Naive thymus-derived CD4-positive, alpha-beta T cell (primary cell): Measurements from ENCODE around the gene ANKRD62. TPM values are rescaled to one million over a fixed set of nuclear protein-coding genes. Genes with fewer than 3 reads are reported as not detected.
"Not testable (repeated sequence)": the region's sequence is repeated elsewhere in the genome, so short reads cannot be mapped to it uniquely, and the experiment has no call there.

Source experiments
- ATAC-seq: fragments of 150-1000 bp; cut with Tn5 transposase; 2 replicates; pipeline ENCODE4 v1.10.0; 2021; ENCODE audit warnings: mild to moderate bottlenecking, moderate library complexity
- CTCF ChIA-PET: fragments of 350-600 bp; sonication (Branson Sonifier 250); formaldehyde crosslinking; loops from one replicate; lab custom pipeline; 2021; ENCODE audit warnings: antibody characterized with exemption; lab: Charles Lee
- POLR2A ChIA-PET: fragments of 350-600 bp; sonication (Branson Sonifier 250); formaldehyde crosslinking; loops from one replicate; lab custom pipeline; 2021; ENCODE audit warnings: antibody characterized with exemption, inconsistent platforms; lab: Charles Lee
- DNase-seq, 9 donors: peaks; one replicate each; pipeline versions ENCODE4 v3.0.0 to v3.0.0-alpha.2; 2020 to 2022; ENCODE audit warnings: mixed read lengths in 1 of 9
- H3K27ac ChIP-seq: one replicate; pipeline ENCODE4 v1.7.0; 2013; ENCODE audit warnings: mild to moderate bottlenecking, low read depth, low read length, moderate library complexity
- H3K27me3 ChIP-seq, 2 donors: one replicate each; pipeline ENCODE4 v1.7.0; 2013; ENCODE audit warnings: low read length in 2 of 2, mild to moderate bottlenecking in 2 of 2, moderate library complexity in 2 of 2; ENCODE audit not compliant: control insufficient read depth in 2 of 2, insufficient read depth in 2 of 2
- H3K36me3 ChIP-seq, 3 experiments: 1 replicate in 2 of 3; 2 replicates in 1 of 3; pipeline ENCODE4 v1.7.0; 2013; ENCODE audit warnings: low read length in 3 of 3, mild to moderate bottlenecking in 3 of 3, moderate library complexity in 1 of 3; ENCODE audit not compliant: insufficient read depth in 3 of 3, control insufficient read depth in 2 of 3
- H3K4me1 ChIP-seq, 2 donors: one replicate each; pipeline ENCODE4 v1.7.0; 2013; ENCODE audit warnings: low read length in 2 of 2, mild to moderate bottlenecking in 2 of 2, moderate library complexity in 1 of 2; ENCODE audit not compliant: control insufficient read depth in 2 of 2, insufficient read depth in 2 of 2
- H3K4me3 ChIP-seq: 2 replicates; pipeline ENCODE4 v1.7.0; 2013; ENCODE audit warnings: mild to moderate bottlenecking, low read length
- H3K9me3 ChIP-seq, 3 experiments: 1 replicate in 2 of 3; 2 replicates in 1 of 3; pipeline ENCODE4 v1.7.0; 2013; ENCODE audit warnings: low read length in 3 of 3; ENCODE audit not compliant: control insufficient read depth in 2 of 3
- H3K27ac Mint-ChIP-seq, 9 donors: one replicate each; pipeline ENCODE4 v1.8.0; 2020 to 2022; ENCODE audit warnings: mixed read lengths in 9 of 9, mild to moderate bottlenecking in 8 of 9, moderate library complexity in 5 of 9, inconsistent platforms in 2 of 9
- H3K27me3 Mint-ChIP-seq, 5 donors: one replicate each; pipeline ENCODE4 v1.8.0; 2021 to 2022; ENCODE audit warnings: mixed read lengths in 5 of 5, mild to moderate bottlenecking in 1 of 5
- H3K36me3 Mint-ChIP-seq, 5 donors: one replicate each; pipeline ENCODE4 v1.8.0; 2020 to 2022; ENCODE audit warnings: mixed read lengths in 5 of 5, mild to moderate bottlenecking in 3 of 5, inconsistent platforms in 1 of 5
- H3K4me1 Mint-ChIP-seq, 7 donors: one replicate each; pipeline ENCODE4 v1.8.0; 2020 to 2022; ENCODE audit warnings: mixed read lengths in 7 of 7, mild to moderate bottlenecking in 3 of 7, inconsistent platforms in 1 of 7
- H3K4me3 Mint-ChIP-seq, 10 donors: one replicate each; pipeline ENCODE4 v1.8.0; 2020 to 2022; ENCODE audit warnings: mild to moderate bottlenecking in 10 of 10, mixed read lengths in 10 of 10, moderate library complexity in 6 of 10, inconsistent platforms in 2 of 10
- H3K9me3 Mint-ChIP-seq, 11 donors: one replicate each; pipeline ENCODE4 v1.8.0; 2020 to 2022; ENCODE audit warnings: mixed read lengths in 11 of 11, mild to moderate bottlenecking in 4 of 11, inconsistent platforms in 1 of 11, moderate library complexity in 1 of 11
- intact Hi-C, 2 donors: fragments of 100-400 bp; cut with micrococcal nuclease; formaldehyde crosslinking; loops; one replicate each; pipeline ENCODE4 v1.15.1; 2023
- polyA plus RNA-seq, 2 donors: library from polyadenylated mRNA; unstranded; fragments of 300-500 nt; fragmentation: Illumina TruSeq; gene quantifications; one replicate each; pipeline ENCODE4 v1.2.3, GENCODE V29; 2021
- total RNA-seq, 6 experiments: library from RNA in 5 of 6; stranded (reverse) in 5 of 6; gene quantifications; 1 replicate in 5 of 6; 2 replicates in 1 of 6; pipeline ENCODE4 v1.2.3 and lab custom pipeline; 2021 to 2026

ANKRD62 gene
- total and polyA plus RNA-seq, 7 experiments from 2014 or later: not detected

DNA sequence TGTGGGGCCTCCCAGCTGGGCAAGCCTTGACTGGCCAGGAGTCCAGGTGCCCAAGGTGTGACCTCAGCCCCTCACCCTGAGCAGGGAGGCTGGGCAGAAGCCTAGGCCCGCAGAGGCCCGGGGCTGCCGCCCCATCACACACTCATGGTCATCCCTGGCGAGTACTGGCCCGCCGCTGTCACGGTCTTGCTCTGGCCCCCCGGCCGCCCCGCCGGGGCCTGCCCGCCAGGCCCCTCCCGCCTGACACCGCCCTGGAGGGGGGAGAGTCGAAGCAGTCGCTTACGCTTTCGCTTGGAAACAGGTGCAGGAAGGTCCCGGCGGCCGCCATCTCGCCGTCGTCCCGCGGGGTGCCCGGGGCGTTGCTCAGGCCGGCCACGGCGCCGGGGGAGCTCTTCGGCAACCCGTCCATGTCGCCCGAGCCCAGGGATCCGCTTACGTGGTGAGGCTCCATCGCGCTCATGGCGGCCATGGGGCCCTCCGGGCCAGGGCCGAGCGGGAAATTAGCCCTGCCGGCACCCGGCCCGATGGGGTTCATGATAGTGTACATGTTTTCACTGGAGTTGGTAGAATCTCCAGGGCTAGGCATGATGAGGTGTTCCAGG, 26.6 kb upstream of the ANKRD62 start:
- no peak overlapping the region for H3K4me3 ChIP-seq
- ChIA-PET CTCF (interaction anchor here (0.7 kb wide), 1 partner anchor 23 kb away, joined by 3 read pairs; no protein-coding TSS in a partner anchor), POLR2A (no interaction called here)
- no peak overlapping the region for H3K4me3 Mint-ChIP-seq
- ATAC-seq (no peak), DNase-seq (no peak)
- H3K27ac ChIP-seq: no peak overlapping the region
- H3K27me3 ChIP-seq: no peaks in the 10 kb centered on the region
- H3K9me3 ChIP-seq: no peaks in the 10 kb centered on the region
- no peaks in the 10 kb centered on the region for H3K4me1 Mint-ChIP-seq
- no peaks in the 10 kb centered on the region for H3K36me3 ChIP-seq
- intact Hi-C loops: no loop called here
- no peak overlapping the region for H3K27ac Mint-ChIP-seq
- H3K36me3 Mint-ChIP-seq: no peaks in the 10 kb centered on the region
- peaks cover 0 to 16% (median 11%) of the 10 kb centered on the region in 5 donors for H3K27me3 Mint-ChIP-seq
- H3K4me1 ChIP-seq: no peaks in the 10 kb centered on the region
- H3K9me3 Mint-ChIP-seq: no peaks in the 10 kb centered on the region

DNA sequence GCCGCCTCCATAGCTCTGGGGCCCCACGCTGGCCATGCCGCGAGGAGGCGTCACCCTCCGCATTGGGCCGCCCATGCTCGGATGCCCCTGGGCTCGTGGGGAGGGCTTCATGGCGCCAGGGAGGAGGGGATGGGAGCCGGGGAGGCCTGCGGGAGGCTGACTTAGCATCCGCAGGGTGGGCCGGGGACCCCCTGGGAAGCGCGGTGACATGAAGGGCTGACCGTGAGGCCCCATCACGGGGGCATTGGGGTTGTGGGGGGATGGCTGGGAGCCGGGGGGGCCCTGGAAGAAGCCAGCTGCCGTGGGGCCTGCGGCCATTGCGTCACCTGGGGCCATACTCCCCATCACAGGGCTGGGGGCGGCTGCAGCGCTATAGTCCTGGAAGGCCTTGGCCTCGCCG, 26.0 kb upstream of the ANKRD62 start:
- no peaks in the 10 kb centered on the region for H3K4me1 Mint-ChIP-seq
- Histone ChIP-seq H3K4me1 (no peaks in the 10 kb centered on the region), H3K36me3 (no peaks in the 10 kb centered on the region), H3K27me3 (no peaks in the 10 kb centered on the region), H3K4me3 (no peak overlapping the region), H3K9me3 (no peaks in the 10 kb centered on the region), H3K27ac (no peak overlapping the region)
- no peak overlapping the region for H3K4me3 Mint-ChIP-seq
- ATAC-seq: no peak
- H3K36me3 Mint-ChIP-seq: no peaks in the 10 kb centered on the region
- intact Hi-C loops: no loop called here
- ChIA-PET CTCF (no interaction called here), POLR2A (no interaction called here)
- H3K27me3 Mint-ChIP-seq: peaks cover 0 to 16% (median 15%) of the 10 kb centered on the region in 5 donors
- H3K9me3 Mint-ChIP-seq: no peaks in the 10 kb centered on the region
- DNase-seq: no peak
- no peak overlapping the region for H3K27ac Mint-ChIP-seq

DNA sequence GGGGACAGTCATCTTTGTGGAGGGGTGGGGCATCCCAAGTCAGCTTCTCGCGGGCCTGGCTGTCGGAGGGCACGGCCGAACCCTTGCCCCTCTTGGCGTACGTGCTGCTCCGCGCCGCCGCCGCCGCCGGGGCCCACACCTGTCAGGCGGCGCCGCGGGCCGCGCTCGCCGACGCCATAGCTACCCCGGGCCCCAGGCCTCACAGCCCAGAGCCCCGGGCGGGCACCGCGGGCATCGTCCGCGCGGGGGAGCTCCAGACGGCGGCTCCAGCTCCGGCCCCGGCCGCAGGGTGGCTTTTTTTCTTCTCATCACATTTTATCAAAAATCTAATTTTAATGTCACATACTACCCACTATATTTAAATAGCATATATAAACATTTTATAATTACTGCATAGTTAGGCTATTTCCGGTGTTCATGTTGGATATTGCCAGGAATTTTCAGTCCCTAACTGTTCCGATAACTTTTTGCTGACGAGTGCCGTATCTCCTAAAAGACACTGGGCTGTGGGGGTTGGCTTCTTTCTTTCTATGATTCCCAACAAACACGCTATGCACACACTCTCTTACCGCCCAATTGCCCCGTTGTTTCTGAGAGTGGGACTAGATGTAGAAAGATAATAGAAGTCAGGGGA, 25.2 kb upstream of the ANKRD62 start:
- H3K27ac Mint-ChIP-seq, H3K27me3 ChIP-seq, H3K4me3 Mint-ChIP-seq, H3K4me1 ChIP-seq, DNase-seq, H3K9me3 Mint-ChIP-seq, H3K9me3 ChIP-seq, ATAC-seq, H3K27ac ChIP-seq, H3K4me1 Mint-ChIP-seq, H3K36me3 ChIP-seq, intact Hi-C loops, CTCF ChIA-PET, POLR2A ChIA-PET, H3K36me3 Mint-ChIP-seq, H3K4me3 ChIP-seq: not testable (repeated sequence)
- H3K27me3 Mint-ChIP-seq: peaks cover 0 to 19% (median 16%) of the 10 kb centered on the region in 5 donors

DNA sequence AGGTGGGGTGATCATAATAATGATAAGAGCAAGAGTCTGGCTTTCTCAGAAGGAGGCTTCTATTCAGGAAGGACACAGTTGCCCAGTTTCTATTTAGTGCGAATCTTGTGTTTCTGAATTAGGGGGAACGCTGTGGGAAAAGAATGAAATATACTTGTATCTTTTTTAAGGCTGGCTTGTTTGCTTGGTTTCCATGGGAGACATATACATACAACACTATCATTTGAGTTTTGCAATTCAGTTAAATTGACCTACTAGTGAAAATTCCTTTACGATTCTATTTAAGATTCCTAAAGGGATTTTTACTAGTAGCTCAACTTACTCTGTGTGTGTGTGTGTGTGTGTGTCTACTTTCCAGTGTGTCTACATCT, 24.7 kb upstream of the ANKRD62 start:
- intact Hi-C loops: no loop called here
- CTCF ChIA-PET: no interaction called here

DNA sequence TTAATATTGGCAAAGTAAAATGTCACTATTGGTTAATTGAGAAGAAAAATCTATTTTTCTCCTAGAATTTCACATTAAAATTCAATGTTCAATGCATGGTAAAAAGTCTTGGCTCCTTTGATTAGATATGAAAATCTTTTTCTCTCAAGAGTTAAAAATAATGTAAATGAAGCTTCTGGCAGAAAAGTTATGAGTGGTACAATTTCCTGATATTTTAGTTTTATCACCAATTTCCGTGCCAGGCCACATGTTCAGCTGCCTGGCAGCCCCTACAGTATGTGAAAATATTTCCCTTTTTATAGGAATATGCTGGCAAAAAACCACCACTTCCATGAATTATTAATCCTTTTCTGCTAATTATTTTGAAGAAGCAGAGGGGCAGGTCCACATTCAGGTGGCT, 22.6 kb upstream of the ANKRD62 start:
- H3K4me3 ChIP-seq, H3K27ac ChIP-seq, ATAC-seq, DNase-seq, CTCF ChIA-PET, H3K9me3 Mint-ChIP-seq, POLR2A ChIA-PET, H3K9me3 ChIP-seq, H3K36me3 Mint-ChIP-seq, H3K4me1 ChIP-seq, H3K36me3 ChIP-seq, intact Hi-C loops, H3K4me3 Mint-ChIP-seq, H3K27ac Mint-ChIP-seq, H3K27me3 ChIP-seq, H3K4me1 Mint-ChIP-seq: not testable (repeated sequence)
- peaks cover 0 to 43% (median 22%) of the 10 kb centered on the region in 5 donors for H3K27me3 Mint-ChIP-seq

More for the DNA sequence above, 24.7 kb upstream of the ANKRD62 start:
- ATAC-seq (no peak), DNase-seq (no peak)
- no peaks in the 10 kb centered on the region for H3K36me3 Mint-ChIP-seq
- H3K27me3 Mint-ChIP-seq: peaks cover 0 to 22% (median 16%) of the 10 kb centered on the region in 5 donors
- no peaks in the 10 kb centered on the region for H3K4me1 Mint-ChIP-seq
- POLR2A ChIA-PET: no interaction called here
- H3K4me3 ChIP-seq: no peak overlapping the region
- H3K9me3 Mint-ChIP-seq: no peaks in the 10 kb centered on the region
- no peak overlapping the region for H3K4me3 Mint-ChIP-seq
- H3K4me1 ChIP-seq: no peaks in the 10 kb centered on the region
- no peak overlapping the region for H3K27ac ChIP-seq
- peaks cover 0 to 2% of the 10 kb centered on the region in 2 donors for H3K27me3 ChIP-seq
- no peak overlapping the region for H3K27ac Mint-ChIP-seq
- no peaks in the 10 kb centered on the region for H3K36me3 ChIP-seq
- H3K9me3 ChIP-seq: no peaks in the 10 kb centered on the region

DNA sequence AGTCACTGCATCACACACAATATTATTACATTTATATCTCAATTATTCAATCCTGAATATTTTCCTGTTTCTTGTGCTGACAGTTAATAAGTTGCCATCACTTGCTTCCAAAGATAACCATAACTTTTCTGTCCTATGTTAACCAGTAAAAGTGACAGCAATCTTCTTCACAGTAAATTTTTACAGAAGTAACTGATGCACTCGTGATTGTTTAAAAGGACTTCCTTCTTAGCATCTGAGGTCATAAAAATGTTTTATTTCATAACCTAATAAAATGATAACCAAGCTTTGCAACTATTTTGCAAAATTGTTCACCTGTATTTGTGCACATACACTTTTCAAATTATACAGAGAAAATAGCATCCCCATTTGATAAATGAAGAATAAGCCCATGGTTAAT, 20.6 kb upstream of the ANKRD62 start:
- Histone ChIP-seq H3K4me1 (no peaks in the 10 kb centered on the region), H3K9me3 (no peaks in the 10 kb centered on the region), H3K27ac (no peak overlapping the region), H3K36me3 (no peaks in the 10 kb centered on the region), H3K4me3 (no peak overlapping the region), H3K27me3 (peaks cover 0 to 2% of the 10 kb centered on the region in 2 donors)
- H3K36me3 Mint-ChIP-seq: no peaks in the 10 kb centered on the region
- no peak overlapping the region for H3K27ac Mint-ChIP-seq
- no peak overlapping the region for H3K4me3 Mint-ChIP-seq
- H3K9me3 Mint-ChIP-seq: no peaks in the 10 kb centered on the region
- POLR2A ChIA-PET: no interaction called here
- H3K27me3 Mint-ChIP-seq: peaks cover 4 to 53% (median 22%) of the 10 kb centered on the region in 5 donors
- H3K4me1 Mint-ChIP-seq: peaks cover 0 to 3% (median 0%) of the 10 kb centered on the region in 7 donors
- CTCF ChIA-PET: no interaction called here
- ATAC-seq (no peak), DNase-seq (no peak)
- intact Hi-C loops: no loop called here

DNA sequence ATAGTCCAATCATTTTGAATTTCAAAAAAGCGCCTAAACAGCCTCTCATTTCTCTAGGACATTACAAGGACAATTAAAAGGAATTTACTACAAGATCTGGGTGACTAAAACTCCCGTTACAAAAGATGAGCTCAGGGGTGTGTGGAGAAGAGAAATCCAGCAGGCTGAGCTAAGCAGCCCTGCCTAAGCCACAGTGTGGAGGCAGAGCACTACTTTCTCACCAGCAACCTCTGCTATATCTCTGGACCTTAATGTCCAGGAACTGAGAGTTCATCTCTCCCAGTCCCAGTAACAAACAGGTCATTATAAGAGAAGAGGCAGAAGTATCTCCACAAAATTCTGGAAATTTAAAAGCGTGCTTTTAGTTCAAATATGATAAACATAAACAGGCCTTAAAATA, 18.9 kb upstream of the ANKRD62 start:
- Histone ChIP-seq H3K4me3 (no peak overlapping the region), H3K27me3 (peaks cover 0 to 2% of the 10 kb centered on the region in 2 donors), H3K27ac (no peak overlapping the region), H3K4me1 (no peaks in the 10 kb centered on the region), H3K9me3 (no peaks in the 10 kb centered on the region), H3K36me3 (no peaks in the 10 kb centered on the region)
- no peak for DNase-seq
- no peaks in the 10 kb centered on the region for H3K9me3 Mint-ChIP-seq
- intact Hi-C loops: no loop called here
- H3K4me1 Mint-ChIP-seq: peaks cover 0 to 3% (median 0%) of the 10 kb centered on the region in 7 donors
- ATAC-seq: no peak
- ChIA-PET CTCF (no interaction called here), POLR2A (no interaction called here)
- H3K36me3 Mint-ChIP-seq: no peaks in the 10 kb centered on the region
- H3K27ac Mint-ChIP-seq: no peak overlapping the region
- no peak overlapping the region for H3K4me3 Mint-ChIP-seq
- H3K27me3 Mint-ChIP-seq: peaks cover 4 to 62% (median 14%) of the 10 kb centered on the region in 5 donors
